HL-60 (cell line): ENCODE results near the gene KIF24.

Source experiments
- DNase-seq, 2 experiments: peaks; one replicate each; pipeline ENCODE4 v3.0.0-alpha.2; 2010 to 2020; ENCODE audit warnings: low read depth in 1 of 2, low spot score in 1 of 2
- H3K27ac ChIP-seq: fragments of 250-450 bp; sonication (Bioruptor Pico); replicated peaks from 2 replicates; pipeline ENCODE4 v1.5.1; 2020; ENCODE audit warnings: mild to moderate bottlenecking, moderate library complexity
- H3K27me3 ChIP-seq: fragments of 250-450 bp; sonication (Bioruptor Pico); 2 replicates; pipeline ENCODE4 v1.5.1; 2021; ENCODE audit warnings: mild to moderate bottlenecking, moderate library complexity; ENCODE audit not compliant: insufficient read depth, poor library complexity, severe bottlenecking
- H3K4me3 ChIP-seq: replicated peaks from 2 replicates; pipeline ENCODE4 v1.5.1; 2011; ENCODE audit warnings: mild to moderate bottlenecking, control low read depth, low read length; ENCODE audit not compliant: insufficient read depth
- CTCF ChIP-seq: IDR thresholded peaks from one replicate; pipeline ENCODE4 v1.5.1; 2011; ENCODE audit warnings: low read length, control low read depth, inconsistent platforms; ENCODE audit not compliant: insufficient read depth
- GABPA ChIP-seq: IDR thresholded peaks from 2 replicates; pipeline ENCODE4 v1.6.1; 2012; ENCODE audit warnings: low read depth
- POLR2AphosphoS5 ChIP-seq: IDR thresholded peaks from 2 replicates; pipeline ENCODE4 v1.6.1; 2012; ENCODE audit warnings: low read depth
- REST ChIP-seq: IDR thresholded peaks from 2 replicates; pipeline ENCODE4 v1.6.1; 2012; ENCODE audit warnings: low read depth; ENCODE audit not compliant: insufficient replicate concordance
- SPI1 ChIP-seq: IDR thresholded peaks from 2 replicates; pipeline ENCODE4 v1.6.1; 2012; ENCODE audit warnings: low read depth, mild to moderate bottlenecking, borderline replicate concordance

The KIF24 gene

GRCh38 chr9:34374905-34375552, 46.0 kb upstream of the KIF24 start:
- TF ChIP-seq POLR2AphosphoS5, result no peak
- TF ChIP-seq SPI1, result no peak
- TF ChIP-seq REST, result no peak
- no peak for TF ChIP-seq GABPA
- no peak for TF ChIP-seq CTCF
- Histone ChIP-seq H3K27ac (no peak overlapping the region), H3K27me3 (no peaks in the 10 kb centered on the region), H3K4me3 (no peak overlapping the region)
- no peak for DNase-seq

- Histone ChIP-seq H3K4me3 (no peak overlapping the region), H3K27me3 (no peaks in the 10 kb centered on the region), H3K27ac (no peak overlapping the region)
- no peak for DNase-seq
- no peak for TF ChIP-seq REST
- TF ChIP-seq POLR2AphosphoS5, result no peak
- TF ChIP-seq SPI1, result no peak
- TF ChIP-seq CTCF, result no peak
Measured at GRCh38 chr9:34374339-34374738, 45.3 kb upstream of the KIF24 start.

- Histone ChIP-seq H3K27ac (no peak overlapping the region), H3K4me3 (no peak overlapping the region), H3K27me3 (no peaks in the 10 kb centered on the region)
- DNase-seq, result no peak
- TF ChIP-seq POLR2AphosphoS5 (no peak), REST (no peak), GABPA (no peak), CTCF (no peak), SPI1 (no peak)
Measured at GRCh38 chr9:34373749-34374148, 44.7 kb upstream of the KIF24 start.
